Stimulated activated CD4-positive, alpha-beta T cell treated with anti-CD3 and anti-CD28 coated beads, Interleukin-2, amount 100 ng/mL, for 4 hours (primary cell): ENCODE results near the gene LMBR1.
"Not testable (repeated sequence)": the region's sequence is repeated elsewhere in the genome, so short reads cannot be mapped to it uniquely, and the experiment has no call there.

Experiments
- DNase-seq: peaks from one replicate; pipeline ENCODE4 v3.0.0-alpha.2; 2020; ENCODE audit warnings: low read depth

The LMBR1 gene

GRCh38 chr7:156654511-156655234, 238.3 kb downstream of the LMBR1 start:
- no peak for DNase-seq

- no peak for DNase-seq
These were observed 240.0 kb downstream of the LMBR1 start for GRCh38 chr7:156652886-156653568.

- no peak for DNase-seq
These were observed 241.5 kb downstream of the LMBR1 start for GRCh38 chr7:156651474-156651873.

DNA sequence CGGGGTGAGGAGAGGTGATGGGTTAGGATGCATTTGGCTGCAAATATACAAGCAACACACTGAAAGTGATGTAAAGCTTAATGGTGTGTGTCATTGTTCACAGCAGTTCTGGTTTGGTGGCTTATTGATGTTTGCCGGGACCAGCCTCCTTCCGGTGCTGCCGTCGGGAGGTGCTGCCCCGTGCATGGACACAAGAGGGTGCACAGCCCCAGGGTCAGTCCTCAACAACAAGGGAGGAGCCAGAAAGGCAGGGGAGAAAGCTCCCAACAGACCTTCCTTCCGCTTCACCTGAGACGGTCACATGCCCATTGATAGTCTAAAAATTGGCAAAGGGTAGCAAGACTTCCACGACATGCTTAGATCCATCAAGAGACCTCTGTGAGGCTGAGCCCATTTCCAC, 242.9 kb downstream of the LMBR1 start:
- no peak for DNase-seq

DNA sequence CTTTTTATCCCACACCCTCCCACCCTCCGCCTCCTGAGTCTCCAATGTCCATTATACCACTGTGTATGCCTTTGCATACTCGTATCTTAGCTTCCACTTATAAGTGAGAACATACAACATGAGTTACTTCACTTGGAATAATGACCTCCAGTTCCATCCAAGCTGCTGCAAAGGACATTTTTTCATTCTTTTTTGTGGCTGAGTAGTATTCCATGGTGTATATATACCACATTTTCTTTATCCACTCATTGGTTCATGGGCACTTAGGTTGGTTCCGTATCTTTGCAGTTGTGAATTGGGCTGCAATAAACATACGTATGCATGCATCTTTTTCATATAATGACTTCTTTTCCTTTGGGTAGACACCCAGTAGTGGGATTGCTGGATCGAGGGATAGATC, 245.7 kb downstream of the LMBR1 start:
- DNase-seq = not testable (repeated sequence)

DNA sequence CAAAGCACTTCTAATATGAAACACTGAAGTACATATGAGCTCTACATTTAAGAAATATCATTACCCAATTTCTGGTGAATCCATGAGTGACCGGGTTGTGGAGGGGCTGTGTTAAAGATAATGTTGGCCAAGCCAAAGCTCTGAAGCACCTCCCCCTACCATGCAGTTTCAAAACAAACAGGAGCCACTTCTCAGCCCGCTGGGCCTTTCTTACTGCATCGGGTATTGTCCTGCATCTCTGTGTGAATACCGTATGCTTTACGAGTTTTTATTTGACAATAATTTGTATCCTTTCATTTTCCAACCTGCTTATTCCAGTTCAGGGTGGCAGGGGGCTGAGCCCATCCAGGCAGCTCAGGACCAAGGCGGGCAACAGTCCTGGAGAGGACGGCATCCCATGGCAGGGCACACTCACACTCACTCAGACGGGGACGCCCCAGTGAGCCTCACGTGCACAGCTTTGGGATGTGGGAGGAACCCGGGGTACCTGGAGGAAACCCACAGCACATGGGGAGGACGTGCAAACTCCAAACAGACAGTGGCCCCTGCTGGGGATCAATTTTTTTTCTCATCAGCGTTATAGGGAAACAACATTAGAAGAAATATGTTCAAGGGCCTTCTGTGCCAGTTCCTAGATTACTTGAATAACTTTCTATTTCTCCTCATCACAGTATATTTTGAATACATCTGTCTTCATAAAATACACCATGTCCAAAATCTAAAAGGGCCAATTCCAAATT, 250.5 kb downstream of the LMBR1 start:
- DNase-seq = no peak

DNA sequence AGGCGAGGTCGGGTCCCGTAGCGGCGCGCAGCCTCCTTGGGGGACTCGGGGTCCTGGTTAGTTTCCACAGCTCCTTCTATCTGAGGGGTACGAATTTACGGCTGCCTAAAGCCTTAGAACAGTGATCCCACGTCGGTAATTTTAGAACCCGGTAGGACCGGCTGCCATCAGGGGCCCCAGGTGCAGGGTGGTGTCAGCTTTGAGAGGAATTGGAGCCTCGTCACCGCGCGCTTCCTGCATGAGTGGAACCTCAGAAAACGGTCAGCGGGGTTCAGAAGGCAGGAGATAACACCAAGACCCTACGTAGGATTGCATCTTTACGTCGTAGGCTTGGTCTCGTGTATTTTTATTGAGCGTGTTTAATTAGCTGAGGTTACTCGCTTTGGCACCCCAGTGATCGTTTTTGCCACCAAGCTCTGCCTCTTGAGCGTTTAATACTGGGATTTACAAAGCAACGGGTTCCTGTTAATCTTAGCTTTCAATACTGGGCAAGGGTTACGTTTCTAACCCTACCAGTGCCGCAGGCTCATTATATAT, 252.0 kb downstream of the LMBR1 start:
- DNase-seq = peak; percentile 34

DNA sequence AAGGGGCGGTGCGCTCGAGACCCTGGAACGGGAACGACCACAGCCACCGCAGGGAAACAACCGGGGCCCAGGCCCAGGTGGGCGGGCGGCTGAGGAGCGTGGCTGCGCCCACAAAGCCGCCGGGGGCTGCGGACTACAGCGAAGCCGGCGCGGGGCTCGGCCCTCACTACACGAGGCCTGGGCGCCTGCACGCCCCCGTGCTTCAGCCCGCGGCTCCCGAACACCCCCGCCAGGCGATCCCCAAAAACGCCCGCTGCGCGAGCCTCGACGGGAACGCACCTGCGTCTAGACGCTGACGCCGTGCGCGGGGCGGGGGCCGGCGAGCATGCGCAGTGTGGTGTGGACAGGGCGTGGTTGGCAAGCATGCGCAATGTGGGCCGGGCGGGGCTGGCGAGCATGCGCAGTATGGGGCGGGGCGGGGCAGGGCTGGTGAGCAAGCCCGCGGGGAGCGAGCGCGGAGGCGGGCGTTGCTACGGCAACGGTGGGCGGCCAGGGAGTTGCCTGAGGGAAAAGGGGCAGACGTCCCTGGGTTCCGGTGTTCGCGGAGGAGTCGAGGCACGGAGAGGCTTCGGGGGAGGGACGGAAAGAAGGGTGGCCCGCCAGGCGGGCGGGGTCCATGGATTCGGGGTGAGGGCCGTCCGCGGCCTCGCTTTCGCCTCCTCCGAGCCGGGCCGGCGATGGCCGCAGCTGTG, 252.6 kb downstream of the LMBR1 start, which contains the start of gene RNF32:
Gene RNF32, plus strand, starts transcription at position 518 of the 692 bp plus-strand sequence. CDS start 3,104 bp downstream, outside the sequence.
- DNase-seq = peak; percentile 98

DNA sequence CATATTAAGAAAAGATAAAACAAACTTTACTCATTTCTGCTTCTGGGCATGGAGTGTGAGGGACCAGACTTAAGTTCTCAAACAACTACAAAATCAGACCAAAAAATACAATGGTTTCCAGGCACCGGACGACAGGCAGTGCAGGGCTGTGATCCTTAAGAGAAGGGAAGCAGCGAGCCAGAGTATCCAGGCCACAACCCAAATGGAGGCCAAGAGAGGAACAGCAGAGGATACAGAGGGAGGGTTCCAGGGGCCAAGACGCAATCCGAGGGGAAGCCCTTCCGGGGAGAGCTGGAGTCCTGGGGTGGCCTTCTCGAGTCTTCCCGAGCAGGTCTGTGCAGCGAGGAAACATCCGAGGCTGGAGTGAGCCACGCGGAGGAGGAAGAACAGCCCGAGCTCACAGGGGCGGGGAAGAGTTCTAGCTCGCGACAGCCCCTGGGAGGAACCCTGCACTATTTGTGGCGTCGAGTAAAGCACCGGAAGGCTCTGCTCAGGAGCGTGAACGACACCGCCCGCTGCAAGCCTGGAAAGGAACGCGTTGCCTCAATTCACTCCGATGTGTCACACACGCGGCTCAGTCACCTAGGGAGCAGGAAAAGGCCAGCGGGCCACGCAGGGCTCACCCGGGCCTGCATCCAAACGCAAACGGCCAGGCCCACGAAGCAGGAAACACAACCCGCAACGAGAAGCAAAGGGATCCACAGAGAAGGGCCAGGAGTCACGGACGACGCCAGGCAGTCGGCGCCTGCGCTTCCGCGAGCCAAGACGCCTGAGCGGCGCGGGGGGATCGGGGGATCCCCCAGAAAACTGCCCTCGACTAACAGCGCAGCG, 253.3 kb downstream of the LMBR1 start:
- DNase-seq = no peak

DNA sequence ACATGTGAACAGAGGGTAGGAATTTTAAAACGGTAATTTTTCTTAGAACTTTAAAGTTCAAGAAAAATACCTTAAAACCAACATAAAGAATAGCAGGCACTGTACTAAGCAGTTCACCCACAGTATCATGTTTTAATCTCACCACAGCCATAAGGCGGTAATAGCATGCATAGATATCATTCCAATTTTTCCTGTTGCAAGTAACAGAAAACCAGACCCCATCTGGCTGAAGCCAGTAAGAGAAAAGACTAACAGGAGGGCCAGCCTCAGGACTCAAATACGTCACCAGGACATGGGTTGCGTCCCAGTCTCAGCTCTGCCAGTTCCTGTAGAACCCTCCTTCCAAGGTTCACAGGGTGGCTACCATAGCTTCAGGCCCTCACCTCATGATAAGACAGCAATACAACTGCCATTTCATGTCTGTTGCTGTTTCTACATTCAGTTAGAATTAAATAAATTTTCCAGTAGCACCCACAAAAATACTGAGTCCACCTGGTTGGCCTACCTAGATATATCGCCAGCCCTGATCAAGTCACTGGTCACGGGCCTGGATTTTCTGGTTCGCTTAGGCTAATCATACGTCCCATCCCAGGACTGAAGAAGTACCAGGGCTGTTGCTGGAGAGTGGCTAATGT, 254.4 kb downstream of the LMBR1 start:
- no peak for DNase-seq

DNA sequence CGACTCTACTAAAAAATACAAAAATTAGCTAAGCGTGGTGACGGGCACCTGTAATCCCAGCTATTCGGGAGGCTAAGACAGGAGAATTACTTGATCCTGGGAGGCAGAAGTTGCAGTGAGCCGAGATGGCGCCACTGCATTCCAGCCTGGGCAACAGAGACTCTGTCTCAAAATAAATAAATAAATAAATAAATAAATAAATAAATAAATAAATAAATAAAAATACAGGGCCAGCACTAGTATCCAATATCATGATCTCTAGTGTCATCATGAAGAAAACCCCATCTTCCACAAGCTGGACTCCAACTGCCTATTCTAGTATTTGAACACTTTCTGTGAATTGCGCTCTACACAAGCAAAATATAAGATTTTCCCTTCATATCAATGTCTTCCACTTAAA, 255.9 kb downstream of the LMBR1 start:
- not testable (repeated sequence) for DNase-seq

GRCh38 chr7:156635529-156636385, 257.2 kb downstream of the LMBR1 start:
- no peak for DNase-seq

- DNase-seq = no peak
These were observed 258.9 kb downstream of the LMBR1 start for GRCh38 chr7:156634117-156634516.

- DNase-seq = no peak
These were observed 263.1 kb downstream of the LMBR1 start for GRCh38 chr7:156629873-156630272.

DNA sequence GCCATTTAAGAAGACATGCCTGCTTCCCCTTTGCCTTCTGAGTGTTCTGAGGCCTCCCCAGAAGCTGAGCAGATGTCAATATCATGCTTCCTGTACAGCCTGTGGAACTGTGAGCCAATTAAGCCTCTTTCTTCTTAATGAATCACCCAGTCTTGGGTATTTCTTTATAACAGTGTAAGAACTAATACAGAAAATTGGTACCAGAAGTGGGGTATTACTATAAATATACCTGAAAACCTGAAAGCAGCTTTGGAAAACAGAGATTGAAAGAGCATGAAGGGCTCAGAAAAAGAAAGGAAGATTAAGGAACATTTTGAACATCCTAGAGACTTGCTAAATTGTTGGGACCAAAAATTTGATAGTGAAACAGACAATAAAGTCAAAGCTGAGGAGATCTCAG, 264.4 kb downstream of the LMBR1 start:
- DNase-seq = no peak
